ENCODE measurements around the gene MCOLN2. TPM values are rescaled to one million over a fixed set of nuclear protein-coding genes. Genes with fewer than 3 reads are reported as not detected.

MCOLN2 gene
- total RNA-seq, 1 donor from 2014 or later, result 1.6 TPM

DNA sequence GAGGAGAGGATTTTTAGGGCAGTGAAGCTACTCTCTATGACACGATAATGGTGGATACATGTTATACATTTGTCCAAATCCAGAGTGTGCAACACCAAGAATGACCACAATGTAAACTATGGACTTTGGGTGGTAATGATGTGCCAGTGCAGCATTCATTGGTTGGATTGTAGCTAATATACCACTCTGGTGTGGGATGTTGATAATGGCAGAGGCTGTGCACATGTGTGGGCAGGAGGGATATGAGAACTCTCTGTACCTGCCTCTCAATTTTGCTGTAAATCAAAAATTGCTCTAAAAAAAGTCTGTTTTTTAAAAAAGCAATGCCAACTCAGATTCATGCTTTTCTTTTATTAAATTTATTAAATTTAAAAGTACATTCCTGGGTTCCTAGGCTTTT, 76.8 kb downstream of the MCOLN2 start:
- Histone ChIP-seq H3K79me2 (ENCODE audit: insufficient read depth, low read length) (no peaks in the 10 kb centered on the region), H3K4me3 (ENCODE audit: insufficient read depth, low read depth, low read length) (no peak overlapping the region), H4K20me1 (ENCODE audit: insufficient read depth, low read length) (no peaks in the 10 kb centered on the region), H3K4me1 (ENCODE audit: insufficient read depth, low read length) (no peaks in the 10 kb centered on the region), H3K9me3 (ENCODE audit: insufficient read depth, low read depth, low read length) (peaks cover 2% of the 10 kb centered on the region), H2AFZ (ENCODE audit: low read depth, low read length) (no peak overlapping the region), H3K36me3 (ENCODE audit: insufficient read depth, low read length) (no peaks in the 10 kb centered on the region), H3K27me3 (ENCODE audit: insufficient read depth, low read length) (no peaks in the 10 kb centered on the region), H3K4me2 (ENCODE audit: low read length) (no peak overlapping the region), H3K27ac (ENCODE audit: low read depth, low read length) (no peak overlapping the region), H3K9ac (ENCODE audit: low read length) (no peak overlapping the region)
- no peaks in the 10 kb centered on the region for H3K4me1 Mint-ChIP-seq (ENCODE audit: low read depth, unreplicated experiment)
- no peak overlapping the region for H3K4me3 Mint-ChIP-seq (ENCODE audit: unreplicated experiment)
- TF ChIP-seq, protein P1, sequence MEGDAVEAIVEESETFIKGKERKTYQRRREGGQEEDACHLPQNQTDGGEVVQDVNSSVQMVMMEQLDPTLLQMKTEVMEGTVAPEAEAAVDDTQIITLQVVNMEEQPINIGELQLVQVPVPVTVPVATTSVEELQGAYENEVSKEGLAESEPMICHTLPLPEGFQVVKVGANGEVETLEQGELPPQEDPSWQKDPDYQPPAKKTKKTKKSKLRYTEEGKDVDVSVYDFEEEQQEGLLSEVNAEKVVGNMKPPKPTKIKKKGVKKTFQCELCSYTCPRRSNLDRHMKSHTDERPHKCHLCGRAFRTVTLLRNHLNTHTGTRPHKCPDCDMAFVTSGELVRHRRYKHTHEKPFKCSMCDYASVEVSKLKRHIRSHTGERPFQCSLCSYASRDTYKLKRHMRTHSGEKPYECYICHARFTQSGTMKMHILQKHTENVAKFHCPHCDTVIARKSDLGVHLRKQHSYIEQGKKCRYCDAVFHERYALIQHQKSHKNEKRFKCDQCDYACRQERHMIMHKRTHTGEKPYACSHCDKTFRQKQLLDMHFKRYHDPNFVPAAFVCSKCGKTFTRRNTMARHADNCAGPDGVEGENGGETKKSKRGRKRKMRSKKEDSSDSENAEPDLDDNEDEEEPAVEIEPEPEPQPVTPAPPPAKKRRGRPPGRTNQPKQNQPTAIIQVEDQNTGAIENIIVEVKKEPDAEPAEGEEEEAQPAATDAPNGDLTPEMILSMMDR (IDR thresholded peaks at IDR 0.05; ENCODE audit: insufficient read depth, low read depth, low read length), result no peak
- TF ChIP-seq EZH2 (IDR thresholded peaks at IDR 0.05; ENCODE audit: insufficient read depth, low read length), result no peak
- no peak overlapping the region for H3K27ac Mint-ChIP-seq (ENCODE audit: unreplicated experiment)
- no peak for DNase-seq (ENCODE audit: low read depth)
- H3K27me3 Mint-ChIP-seq (ENCODE audit: low read depth, unreplicated experiment), result no peaks in the 10 kb centered on the region
- FAIRE-seq, result no peak
- H3K9me3 Mint-ChIP-seq (ENCODE audit: unreplicated experiment), result no peaks in the 10 kb centered on the region
- no peaks in the 10 kb centered on the region for H3K36me3 Mint-ChIP-seq (ENCODE audit: low read depth, unreplicated experiment)

DNA sequence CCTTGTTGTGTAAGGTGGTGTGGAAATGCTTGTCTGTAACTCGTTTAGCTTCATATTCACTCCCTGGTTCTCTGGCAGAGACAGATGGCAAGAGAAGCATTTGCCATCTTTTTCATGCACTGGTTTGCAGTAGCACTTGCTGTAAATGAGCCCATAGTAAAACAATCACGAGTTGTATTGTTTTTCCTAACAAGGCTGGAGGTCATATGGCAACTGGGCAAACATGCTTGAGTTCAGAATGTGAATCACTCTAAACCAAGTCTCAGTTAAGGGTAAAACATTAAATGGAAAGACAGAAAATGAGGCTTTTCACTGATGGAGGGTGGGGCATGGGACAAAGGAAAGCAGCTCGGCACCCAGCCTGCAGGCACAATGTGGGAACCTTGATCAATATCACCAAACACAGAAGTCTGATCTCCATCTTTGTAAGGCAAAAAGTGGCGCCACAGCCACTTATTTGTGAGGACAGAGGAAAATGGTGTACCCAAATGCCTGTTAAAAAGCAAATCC, 77.4 kb downstream of the MCOLN2 start:
- no peaks in the 10 kb centered on the region for H3K36me3 Mint-ChIP-seq (ENCODE audit: low read depth, unreplicated experiment)
- no peaks in the 10 kb centered on the region for H3K4me1 ChIP-seq (ENCODE audit: insufficient read depth, low read length)
- no peak overlapping the region for H3K4me3 Mint-ChIP-seq (ENCODE audit: unreplicated experiment)
- FAIRE-seq (no peak), DNase-seq (ENCODE audit: low read depth) (no peak)
- H3K27me3 Mint-ChIP-seq (ENCODE audit: low read depth, unreplicated experiment), result no peaks in the 10 kb centered on the region
- H3K9me3 Mint-ChIP-seq (ENCODE audit: unreplicated experiment), result no peaks in the 10 kb centered on the region
- no peaks in the 10 kb centered on the region for H3K27me3 ChIP-seq (ENCODE audit: insufficient read depth, low read length)
- H3K27ac Mint-ChIP-seq (ENCODE audit: unreplicated experiment), result no peak overlapping the region
- H2AFZ ChIP-seq (ENCODE audit: low read depth, low read length), result no peak overlapping the region
- no peaks in the 10 kb centered on the region for H3K79me2 ChIP-seq (ENCODE audit: insufficient read depth, low read length)
- no peaks in the 10 kb centered on the region for H3K36me3 ChIP-seq (ENCODE audit: insufficient read depth, low read length)
- no peak overlapping the region for H3K4me3 ChIP-seq (ENCODE audit: insufficient read depth, low read depth, low read length)
- TF ChIP-seq, protein P1 (IDR thresholded peaks at IDR 0.05; ENCODE audit: insufficient read depth, low read depth, low read length), result no peak
- H3K4me1 Mint-ChIP-seq (ENCODE audit: low read depth, unreplicated experiment), result no peaks in the 10 kb centered on the region
- peaks cover 2% of the 10 kb centered on the region for H3K9me3 ChIP-seq (ENCODE audit: insufficient read depth, low read depth, low read length)
- H3K4me2 ChIP-seq (ENCODE audit: low read length), result no peak overlapping the region
- no peak overlapping the region for H3K27ac ChIP-seq (ENCODE audit: low read depth, low read length)
- H4K20me1 ChIP-seq (ENCODE audit: insufficient read depth, low read length), result no peaks in the 10 kb centered on the region
- no peak overlapping the region for H3K9ac ChIP-seq (ENCODE audit: low read length)

DNA sequence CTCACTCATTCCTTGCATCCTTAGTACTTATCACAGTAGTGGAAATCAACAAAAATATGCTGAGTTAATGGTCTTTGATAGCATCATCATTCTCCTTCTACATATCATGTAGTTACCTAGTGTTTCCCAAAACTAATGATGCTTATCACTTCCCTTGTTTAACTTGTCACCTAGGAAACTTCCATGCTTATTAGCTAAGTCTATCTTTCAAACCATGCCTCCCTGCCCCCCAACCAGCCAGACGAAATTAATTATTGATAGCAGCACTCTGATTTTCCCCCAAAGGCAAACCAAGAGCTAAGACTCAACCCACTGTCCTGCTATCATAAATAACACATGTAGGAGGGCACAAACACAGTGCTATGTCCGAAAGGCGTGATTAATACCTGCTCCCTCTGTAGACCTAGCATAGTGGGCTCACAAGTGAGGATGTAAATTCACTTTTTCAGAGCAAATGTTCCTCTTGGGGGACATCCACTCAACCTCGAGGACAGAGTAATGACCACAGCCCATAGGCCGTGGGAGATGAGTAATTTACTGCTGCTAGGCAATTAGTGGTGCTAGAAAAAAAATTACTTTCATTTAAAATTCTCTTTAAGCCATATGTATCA, 78.1 kb downstream of the MCOLN2 start:
- Histone ChIP-seq H3K79me2 (ENCODE audit: insufficient read depth, low read length) (no peaks in the 10 kb centered on the region), H2AFZ (ENCODE audit: low read depth, low read length) (no peak overlapping the region), H3K27me3 (ENCODE audit: insufficient read depth, low read length) (no peaks in the 10 kb centered on the region), H3K9ac (ENCODE audit: low read length) (no peak overlapping the region), H3K36me3 (ENCODE audit: insufficient read depth, low read length) (no peaks in the 10 kb centered on the region), H3K4me2 (ENCODE audit: low read length) (no peak overlapping the region), H3K4me3 (ENCODE audit: insufficient read depth, low read depth, low read length) (no peak overlapping the region), H3K27ac (ENCODE audit: low read depth, low read length) (no peak overlapping the region), H4K20me1 (ENCODE audit: insufficient read depth, low read length) (no peaks in the 10 kb centered on the region), H3K4me1 (ENCODE audit: insufficient read depth, low read length) (no peaks in the 10 kb centered on the region), H3K9me3 (ENCODE audit: insufficient read depth, low read depth, low read length) (peaks cover 2% of the 10 kb centered on the region)
- no peaks in the 10 kb centered on the region for H3K4me1 Mint-ChIP-seq (ENCODE audit: low read depth, unreplicated experiment)
- H3K27me3 Mint-ChIP-seq (ENCODE audit: low read depth, unreplicated experiment), result no peaks in the 10 kb centered on the region
- FAIRE-seq, result no peak
- no peak overlapping the region for H3K4me3 Mint-ChIP-seq (ENCODE audit: unreplicated experiment)
- H3K9me3 Mint-ChIP-seq (ENCODE audit: unreplicated experiment), result no peaks in the 10 kb centered on the region
- H3K36me3 Mint-ChIP-seq (ENCODE audit: low read depth, unreplicated experiment), result no peaks in the 10 kb centered on the region
- no peak for TF ChIP-seq EZH2 (IDR thresholded peaks at IDR 0.05; ENCODE audit: insufficient read depth, low read length)
- TF ChIP-seq, protein P1 (IDR thresholded peaks at IDR 0.05; ENCODE audit: insufficient read depth, low read depth, low read length), result no peak
- DNase-seq (ENCODE audit: low read depth), result no peak
- no peak overlapping the region for H3K27ac Mint-ChIP-seq (ENCODE audit: unreplicated experiment)

All from astrocyte (in vitro differentiated cells and primary cell).